Mucosa of gallbladder (tissue), 1 donor: ENCODE results near the gene OVOL1. TPM values are rescaled to one million over a fixed set of nuclear protein-coding genes. Genes with fewer than 3 reads are reported as not detected.

Experiments
- DNase-seq: peaks from one replicate; pipeline ENCODE4 v3.0.0-alpha.2; 2020; ENCODE audit warnings: low spot score
- total RNA-seq: library from RNA; stranded (reverse); gene quantifications from one replicate; pipeline ENCODE4 v1.2.1, GENCODE V29; 2021
- donor health status: DM: no; HTN: no; CAD: no.

OVOL1 gene
- total RNA-seq, 1 donor from 2014 or later: 3.5 TPM

DNA sequence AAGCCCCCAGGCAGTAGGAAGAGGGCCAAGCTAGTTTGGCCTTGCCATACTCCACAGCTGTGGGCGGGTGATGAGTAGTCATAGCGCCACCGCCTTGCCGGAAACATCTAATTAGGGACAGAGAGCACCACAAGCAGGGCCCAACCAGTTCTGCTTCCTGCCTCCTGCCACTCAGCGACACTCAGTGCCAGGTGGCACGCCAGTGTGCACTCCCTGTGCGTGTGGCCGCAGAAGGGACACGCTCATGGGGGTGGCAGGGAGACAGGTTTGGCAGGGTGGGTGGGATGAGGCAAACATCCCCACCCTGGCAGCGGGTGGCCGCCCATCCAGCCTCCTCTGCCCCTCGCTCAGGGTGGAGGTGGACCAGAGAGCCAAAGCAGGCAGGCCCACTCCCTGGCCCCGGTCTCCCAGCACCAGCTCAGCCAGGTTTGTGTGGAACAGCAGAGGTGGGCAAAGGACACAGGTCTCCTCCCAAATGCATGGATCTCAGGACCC lies 4.9 kb downstream of the OVOL1 start:
- DNase-seq: peak; percentile 73

GRCh38 chr11:65792456-65792855 lies 5.6 kb downstream of the OVOL1 start:
- no peak for DNase-seq

DNA sequence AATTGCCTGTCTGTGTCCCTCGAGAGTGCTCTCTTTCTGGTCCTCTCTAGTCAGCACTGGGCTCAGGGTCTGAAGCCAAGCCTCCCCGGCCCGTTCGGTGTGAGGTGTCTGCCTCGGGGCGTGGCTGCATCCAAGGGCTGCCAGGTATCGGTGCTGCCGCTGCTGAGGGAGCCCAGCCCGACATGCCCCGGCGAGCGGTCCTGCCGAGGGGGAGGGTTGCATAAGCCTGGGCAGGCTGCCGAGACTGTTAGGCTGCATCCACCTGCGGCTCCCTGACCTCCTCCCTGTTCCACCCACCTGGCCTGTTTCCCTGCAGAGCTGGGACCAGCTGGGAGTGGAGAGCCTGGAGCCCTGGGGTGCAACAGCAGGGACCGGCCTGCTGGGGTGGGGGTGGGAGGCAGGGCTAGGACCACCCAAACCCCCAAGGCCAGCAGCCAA lies 6.3 kb downstream of the OVOL1 start:
- DNase-seq: peak; percentile 80

DNA sequence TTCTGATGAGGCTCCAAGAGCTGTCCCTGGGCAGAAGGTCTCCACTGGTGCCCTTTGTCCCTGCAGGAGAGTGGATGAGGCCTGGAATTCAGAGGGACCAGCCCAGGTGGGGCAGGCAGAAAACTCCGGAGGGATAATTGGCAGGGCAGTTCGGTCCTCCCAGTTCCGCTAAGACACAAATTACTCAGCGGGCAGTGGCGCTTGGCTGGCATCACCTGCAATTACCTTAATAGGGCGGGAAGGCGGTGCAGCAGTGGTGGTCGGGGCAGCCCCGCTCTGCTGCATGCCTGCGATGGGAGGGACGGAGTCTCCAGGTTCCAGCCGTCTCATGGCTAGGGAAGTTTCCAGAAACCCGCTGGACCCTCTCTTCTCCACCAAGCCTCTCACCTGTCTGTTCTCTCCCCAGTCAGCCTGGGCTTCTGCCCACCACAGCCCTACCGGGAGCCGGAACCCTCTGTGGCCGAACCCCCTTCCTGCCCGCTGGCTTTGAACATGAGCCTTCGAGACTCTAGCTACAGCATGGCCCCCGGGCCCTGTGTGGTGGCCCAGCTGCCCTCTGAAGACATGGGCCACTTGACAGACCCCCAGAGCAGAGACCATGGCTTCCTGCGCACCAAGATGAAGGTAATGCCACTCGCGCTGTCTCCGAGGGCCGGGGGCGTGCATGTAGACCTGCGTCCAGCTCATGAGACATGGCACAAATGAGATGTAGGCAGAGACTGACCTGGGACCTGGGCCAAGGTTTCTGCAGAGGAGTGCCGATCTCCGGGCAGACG lies 7.0 kb downstream of the OVOL1 start:
- DNase-seq: no peak

- no peak for DNase-seq
Observed at GRCh38 chr11:65794570-65795510, 8.0 kb downstream of the OVOL1 start.

GRCh38 chr11:65796726-65797601 lies 10.1 kb downstream of the OVOL1 start:
- DNase-seq: no peak

DNA sequence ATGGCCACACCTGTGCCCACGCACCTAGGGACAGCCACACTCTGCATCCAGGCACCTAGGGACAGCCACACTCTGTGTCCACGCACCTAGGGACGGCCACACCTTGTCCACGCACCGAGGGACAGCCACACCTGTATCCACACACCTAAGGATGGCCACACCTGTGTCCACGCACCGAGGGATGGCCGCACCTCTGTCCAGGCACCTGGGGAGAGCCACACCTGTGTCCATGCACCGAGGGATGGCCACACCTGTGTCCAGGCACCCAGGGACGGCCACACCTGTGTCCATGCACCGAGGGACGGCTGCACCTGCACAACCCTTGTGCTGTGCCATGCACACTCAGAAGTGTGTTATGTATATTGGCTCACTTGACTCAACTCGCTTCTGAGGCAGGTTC lies 10.8 kb downstream of the OVOL1 start:
- no peak for DNase-seq

DNA sequence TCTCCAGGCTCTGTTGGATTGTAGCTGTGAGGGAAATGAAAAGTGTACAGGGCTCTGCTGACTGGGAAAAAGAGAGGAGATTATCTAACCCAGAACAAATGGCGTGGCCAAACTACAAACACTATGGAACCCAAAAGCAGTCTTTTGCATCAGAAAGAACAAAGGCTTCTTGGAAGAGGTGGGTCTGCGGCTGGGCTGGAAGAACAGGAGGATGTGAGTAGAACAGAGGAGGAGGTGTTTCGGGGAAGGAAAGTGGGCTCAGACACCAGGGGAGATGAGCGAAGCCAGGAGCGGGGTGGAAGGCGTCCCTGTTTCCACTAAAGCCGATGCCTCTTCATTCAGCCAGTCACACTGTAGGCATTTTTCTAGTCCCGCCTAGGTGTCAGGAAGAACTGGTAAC lies 12.0 kb downstream of the OVOL1 start:
- DNase-seq: no peak

DNA sequence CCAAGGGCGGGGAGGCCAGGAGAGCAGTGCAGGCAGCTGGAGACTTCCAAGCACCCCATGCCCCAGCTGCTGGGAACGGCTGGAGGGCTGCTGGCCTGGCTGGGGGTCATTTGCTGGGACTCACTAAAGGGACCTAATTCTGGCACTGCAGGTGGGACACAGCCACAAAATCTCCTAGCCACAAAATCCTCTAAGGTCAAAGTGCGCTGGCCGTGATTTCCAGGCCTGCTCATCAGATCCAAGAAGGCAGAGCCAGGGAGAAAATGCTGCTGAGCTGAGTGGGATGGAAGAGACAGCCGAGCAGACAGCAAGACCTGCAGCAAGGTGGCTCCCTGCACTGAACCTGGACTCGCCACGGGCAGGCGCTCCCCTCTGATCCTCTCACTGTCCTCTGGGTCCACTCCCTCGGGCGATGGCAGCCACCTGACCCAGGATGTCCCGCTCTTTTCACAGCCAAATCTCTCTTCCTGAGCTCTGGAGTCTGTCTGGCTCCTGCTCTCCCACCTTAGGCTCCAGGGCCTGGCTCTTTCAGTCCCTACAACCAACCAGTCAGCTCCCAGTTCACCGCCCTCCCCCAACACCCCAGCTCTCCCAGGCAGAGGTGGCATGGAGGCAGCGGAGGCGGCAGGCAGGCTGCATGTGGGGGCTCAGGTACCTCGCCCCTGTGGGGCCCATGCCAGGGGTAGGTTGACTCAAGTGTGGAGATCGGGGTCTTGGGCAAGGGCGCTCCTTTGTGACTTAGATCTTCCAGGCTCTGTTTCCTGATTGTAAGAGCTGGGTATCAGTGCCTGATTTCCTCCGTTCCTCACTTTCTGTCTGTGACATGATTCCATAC lies 14.5 kb downstream of the OVOL1 start:
- no peak for DNase-seq

- no peak for DNase-seq
Observed at GRCh38 chr11:65802841-65803240, 16.0 kb downstream of the OVOL1 start.

GRCh38 chr11:65803797-65804492 lies 17.1 kb downstream of the OVOL1 start:
- no peak for DNase-seq

DNA sequence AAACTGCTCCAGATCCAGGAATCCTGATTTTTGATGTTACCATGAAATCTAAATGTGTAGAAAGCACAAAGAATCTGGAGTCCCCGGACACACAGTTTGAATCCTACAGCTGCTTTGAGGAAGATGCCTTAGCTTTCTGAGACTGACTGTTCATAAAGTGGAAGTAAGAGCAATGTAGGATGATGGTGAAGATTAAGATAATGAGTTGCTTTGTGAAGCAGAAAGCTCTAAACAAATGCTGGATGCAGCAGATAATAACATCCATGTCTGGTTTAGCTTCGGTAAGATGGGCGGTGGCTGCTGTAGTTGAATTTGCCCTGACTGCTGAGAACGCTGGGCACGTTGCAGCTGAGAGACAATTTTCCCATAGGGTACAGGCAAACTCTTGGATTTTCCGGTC lies 20.1 kb downstream of the OVOL1 start:
- DNase-seq: no peak

DNA sequence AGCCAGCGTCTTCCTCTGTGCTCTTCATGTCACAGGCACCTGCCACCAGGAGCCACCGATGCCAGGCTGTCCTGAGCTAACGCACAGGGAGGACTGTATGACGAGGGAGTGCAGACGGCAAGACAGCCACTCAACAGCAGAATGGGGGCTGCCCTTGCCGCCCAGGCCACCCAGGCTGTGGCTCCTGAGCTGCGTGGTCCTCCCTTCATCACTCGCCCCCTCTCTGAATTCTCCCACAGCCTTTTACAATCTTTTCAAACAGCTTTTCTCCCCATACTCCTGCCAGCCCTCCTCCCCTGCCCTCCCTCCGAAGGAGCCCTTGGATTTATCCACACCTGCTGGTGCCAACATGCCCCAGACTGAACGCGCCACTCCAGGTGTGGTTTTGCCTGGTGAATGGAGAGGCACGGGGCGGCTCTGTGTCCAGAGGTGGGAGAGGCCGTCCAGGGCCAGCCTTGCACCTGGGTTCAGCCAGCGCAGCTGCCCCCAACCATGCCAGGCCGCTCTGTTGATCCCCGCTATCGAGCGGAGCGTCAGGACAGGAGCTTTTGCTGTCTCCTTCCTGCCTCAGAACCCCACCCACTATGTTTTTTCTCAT lies 22.0 kb downstream of the OVOL1 start:
- no peak for DNase-seq

- no peak for DNase-seq
Observed at GRCh38 chr11:65809496-65809895, 22.6 kb downstream of the OVOL1 start.

GRCh38 chr11:65810046-65810868 lies 23.4 kb downstream of the OVOL1 start:
- no peak for DNase-seq

DNA sequence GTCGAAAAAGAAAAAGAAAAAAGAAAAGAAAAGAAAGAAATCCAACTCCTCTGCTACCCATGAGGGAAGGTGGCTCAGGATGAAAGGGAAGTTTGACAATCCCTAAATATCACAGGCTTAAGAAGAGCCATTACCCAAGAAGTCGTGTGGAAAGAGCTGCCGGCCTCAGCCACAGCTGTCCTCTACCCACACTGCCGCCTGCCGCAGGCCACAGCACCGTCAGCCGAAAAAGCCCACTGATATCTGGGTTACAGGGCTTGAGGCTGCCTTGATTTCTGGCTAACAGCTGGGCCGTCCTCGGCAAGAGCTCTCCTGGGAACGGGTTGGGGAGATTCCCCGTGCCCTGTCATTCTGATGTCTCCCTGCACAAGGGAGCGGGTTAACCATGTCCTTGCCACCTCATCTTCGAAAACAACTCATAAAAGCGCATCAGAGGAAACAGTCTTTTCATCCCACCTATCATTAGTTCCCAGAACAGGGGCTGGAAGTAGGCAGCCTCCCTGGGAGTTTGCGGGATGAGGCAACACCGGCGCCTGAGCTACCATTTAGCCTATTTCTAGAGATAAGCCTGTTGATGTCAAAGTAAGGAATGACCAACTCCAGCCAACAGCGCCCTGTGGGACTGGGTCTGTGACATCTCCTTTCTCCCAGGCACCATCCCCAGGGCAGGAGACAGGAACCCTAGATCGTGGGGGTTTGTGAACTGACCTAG lies 25.1 kb downstream of the OVOL1 start:
- DNase-seq: no peak

DNA sequence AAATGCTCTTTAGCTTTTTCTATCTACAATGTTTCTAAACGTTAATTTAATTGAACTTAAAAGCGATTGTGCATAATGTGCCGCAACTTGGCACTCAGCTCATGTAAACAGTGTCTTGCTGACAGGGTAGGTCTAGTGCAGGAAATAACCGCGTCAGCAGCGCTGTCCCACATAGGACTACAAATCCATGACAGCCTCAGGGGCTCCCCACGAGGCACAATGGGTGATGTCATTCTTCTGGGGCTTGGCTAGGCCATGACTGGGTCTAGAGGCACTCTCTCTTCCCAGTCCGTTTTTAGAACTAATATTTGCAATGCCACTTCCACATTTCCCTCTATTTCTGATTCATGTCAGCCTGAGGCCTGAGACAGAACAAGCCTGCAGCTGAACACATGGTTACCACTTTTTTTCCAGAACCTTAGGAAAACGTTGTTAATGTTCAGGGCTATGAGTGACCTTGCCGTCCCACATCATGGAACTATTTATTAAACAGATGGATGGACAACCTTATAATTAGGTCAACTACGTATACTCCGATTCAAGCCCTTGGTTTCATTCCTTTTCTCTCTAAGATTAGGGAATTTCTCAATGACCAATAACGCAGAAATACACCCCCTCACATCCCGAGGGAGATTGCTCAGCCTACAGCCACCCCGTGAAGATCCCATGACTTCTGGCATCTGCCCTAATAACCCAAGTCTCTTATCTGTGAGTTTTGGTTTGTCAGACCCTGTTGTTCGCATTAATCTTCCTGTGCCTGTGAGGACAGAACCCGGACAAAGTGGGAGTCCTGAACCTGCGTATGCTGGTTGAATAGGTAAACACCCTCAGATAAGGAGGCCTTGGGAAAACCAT lies 27.5 kb downstream of the OVOL1 start:
- DNase-seq: no peak
